Skeletal muscle cell (primary cell): Measurements from ENCODE around the gene KCNH1.

Experiments
- DNase-seq: peaks from one replicate; pipeline ENCODE4 v3.0.0-alpha.2; 2010; ENCODE audit warnings: low read depth
- H3K4me3 ChIP-seq: 2 replicates; pipeline ENCODE4 v1.5.1; 2011; ENCODE audit warnings: low read depth, mild to moderate bottlenecking, control low read depth, low read length, moderate library complexity

KCNH1 gene

GRCh38 chr1:210786546-210786945 lies 347.4 kb downstream of the KCNH1 start:
- no peak overlapping the region for H3K4me3 ChIP-seq
- no peak for DNase-seq

- no peak overlapping the region for H3K4me3 ChIP-seq
- DNase-seq = no peak
Observed at GRCh38 chr1:210783925-210784324, 350.0 kb downstream of the KCNH1 start.

- no peak for DNase-seq
- H3K4me3 ChIP-seq = no peak overlapping the region
Observed at GRCh38 chr1:210781652-210782051, 352.3 kb downstream of the KCNH1 start.

GRCh38 chr1:210779269-210779668 lies 354.7 kb downstream of the KCNH1 start:
- H3K4me3 ChIP-seq = no peak overlapping the region
- DNase-seq = no peak

- no peak for DNase-seq
Observed at GRCh38 chr1:210777914-210778313, 356.0 kb downstream of the KCNH1 start.

DNA sequence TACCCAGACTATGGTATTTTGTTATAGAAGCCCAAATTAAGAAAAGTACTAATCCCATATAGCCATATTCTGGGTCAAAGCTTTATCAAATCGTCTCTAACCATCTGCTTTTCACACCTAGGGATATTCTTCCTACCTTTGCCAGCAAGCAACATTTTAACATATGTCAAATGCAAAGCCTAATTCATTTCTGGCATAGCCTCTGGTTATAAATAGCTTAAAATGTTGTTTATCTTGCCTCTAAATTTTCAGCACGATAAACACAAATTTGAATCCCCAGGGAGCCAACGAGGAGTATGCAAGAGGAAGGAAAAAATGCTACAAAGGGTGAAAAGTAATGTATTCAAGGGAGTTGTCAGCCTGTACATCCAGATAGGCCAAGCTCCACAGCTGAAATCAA lies 357.2 kb downstream of the KCNH1 start:
- H3K4me3 ChIP-seq = no peak overlapping the region
- DNase-seq = no peak

More at GRCh38 chr1:210777914-210778313, 356.0 kb downstream of the KCNH1 start:
- no peak overlapping the region for H3K4me3 ChIP-seq

DNA sequence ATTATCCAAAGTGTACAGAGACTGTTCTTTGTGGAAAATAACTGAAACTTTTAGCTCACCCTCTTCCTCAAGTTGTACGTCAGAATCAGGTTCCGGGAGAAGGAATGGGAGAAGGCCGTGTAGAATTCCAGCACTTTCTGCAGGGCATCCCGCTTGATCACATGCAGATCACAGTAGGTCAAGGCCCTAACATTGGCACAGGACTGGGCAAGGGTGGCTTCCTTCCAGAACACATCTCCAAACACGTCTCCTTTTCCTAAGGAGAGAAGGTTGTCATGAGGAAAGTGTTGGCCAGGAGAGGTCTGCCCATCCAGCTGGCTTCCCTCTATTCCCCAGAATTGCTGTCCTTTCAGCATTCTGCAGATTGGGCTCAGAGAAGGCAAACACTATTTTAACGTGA lies 358.7 kb downstream of the KCNH1 start:
- DNase-seq = no peak
- no peak overlapping the region for H3K4me3 ChIP-seq

GRCh38 chr1:210773450-210773849 lies 360.5 kb downstream of the KCNH1 start:
- no peak for DNase-seq
- no peak overlapping the region for H3K4me3 ChIP-seq

DNA sequence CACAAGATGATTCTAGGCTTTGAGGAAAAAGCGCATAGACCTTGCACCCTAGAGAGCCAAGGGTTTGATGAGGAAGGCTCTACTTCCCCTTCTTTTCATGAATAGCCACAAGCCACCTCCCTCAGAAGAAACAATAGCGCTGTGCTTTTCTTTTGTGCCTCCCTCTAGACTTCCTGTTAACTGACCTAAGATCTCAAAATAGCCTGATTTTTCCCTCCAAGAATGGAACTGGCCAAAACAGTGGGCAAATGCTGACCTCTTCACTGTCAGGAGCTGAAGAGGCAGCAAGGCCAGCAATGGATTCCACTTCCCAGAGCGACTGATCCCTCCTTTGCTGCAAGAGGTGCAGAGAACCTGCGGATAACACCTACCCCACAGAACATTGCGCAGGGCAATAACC lies 362.8 kb downstream of the KCNH1 start:
- DNase-seq = no peak
- no peak overlapping the region for H3K4me3 ChIP-seq

GRCh38 chr1:210770396-210770984 lies 363.5 kb downstream of the KCNH1 start:
- H3K4me3 ChIP-seq = no peak overlapping the region
- DNase-seq = no peak

GRCh38 chr1:210769473-210769872 lies 364.5 kb downstream of the KCNH1 start:
- no peak for DNase-seq
- H3K4me3 ChIP-seq = no peak overlapping the region

DNA sequence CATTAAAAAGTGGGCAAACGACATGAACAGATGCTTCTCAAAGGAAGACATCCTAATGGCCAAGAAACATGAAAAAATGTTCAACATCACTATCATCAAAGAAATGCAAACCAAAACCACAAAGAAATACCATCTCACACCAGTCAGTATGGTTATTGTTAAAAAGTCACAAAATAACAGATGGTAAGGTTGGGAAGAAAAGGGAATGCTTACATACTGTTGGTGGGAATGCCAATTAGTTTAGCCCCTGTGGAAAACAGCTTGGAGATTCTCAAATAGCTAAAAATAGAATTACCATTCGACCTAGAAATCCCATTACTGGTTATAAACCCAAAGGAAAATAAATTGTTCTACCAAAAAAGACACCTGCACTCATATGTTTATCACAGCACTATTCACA lies 369.4 kb downstream of the KCNH1 start:
- DNase-seq = peak; percentile 3
- no peak overlapping the region for H3K4me3 ChIP-seq

- no peak for DNase-seq
- H3K4me3 ChIP-seq = no peak overlapping the region
Observed at GRCh38 chr1:210758761-210759160, 375.2 kb downstream of the KCNH1 start.

DNA sequence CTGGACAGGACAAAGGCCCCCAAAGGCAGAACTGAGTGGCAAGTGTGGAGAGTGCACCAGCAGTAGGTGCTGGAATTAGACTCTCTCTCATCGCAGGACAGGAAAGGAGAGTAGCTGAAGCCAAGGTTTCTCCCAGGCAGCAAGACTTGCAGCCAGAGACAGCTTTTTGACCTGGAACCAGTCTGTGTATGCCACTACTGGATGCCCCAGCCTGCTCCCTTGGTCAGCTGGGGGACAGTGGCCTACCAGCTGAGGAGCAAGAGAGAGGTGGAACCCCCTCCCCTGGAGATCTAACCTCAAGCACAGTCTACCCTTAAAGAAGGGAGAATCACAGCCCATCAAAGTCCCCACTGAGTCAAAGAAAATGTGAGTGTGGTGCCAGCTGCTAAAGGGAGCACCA lies 375.7 kb downstream of the KCNH1 start:
- no peak for DNase-seq
- H3K4me3 ChIP-seq = no peak overlapping the region

DNA sequence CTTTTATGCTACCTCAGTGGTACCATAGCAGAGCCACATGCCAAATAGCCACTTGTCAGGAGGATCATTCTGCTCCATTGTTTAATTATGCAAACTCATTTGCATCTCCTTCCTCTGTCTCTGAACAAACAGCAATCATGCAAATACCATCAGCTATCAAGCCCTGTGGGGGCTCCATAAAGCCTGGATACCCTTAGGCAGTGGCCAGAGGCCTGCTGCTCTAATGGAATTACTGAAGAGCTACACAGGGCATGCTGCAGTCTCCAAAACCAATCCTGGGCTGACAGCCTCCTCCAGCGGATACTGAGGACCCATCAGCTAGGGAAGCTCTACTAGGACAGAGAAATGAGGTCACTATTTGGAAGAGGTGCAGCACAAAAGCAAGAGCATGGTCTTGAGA lies 376.3 kb downstream of the KCNH1 start:
- H3K4me3 ChIP-seq = no peak overlapping the region
- no peak for DNase-seq

GRCh38 chr1:210755991-210756659 lies 377.8 kb downstream of the KCNH1 start:
- no peak for DNase-seq
- H3K4me3 ChIP-seq = no peak overlapping the region

GRCh38 chr1:210754878-210755665 lies 378.9 kb downstream of the KCNH1 start:
- DNase-seq = no peak

DNA sequence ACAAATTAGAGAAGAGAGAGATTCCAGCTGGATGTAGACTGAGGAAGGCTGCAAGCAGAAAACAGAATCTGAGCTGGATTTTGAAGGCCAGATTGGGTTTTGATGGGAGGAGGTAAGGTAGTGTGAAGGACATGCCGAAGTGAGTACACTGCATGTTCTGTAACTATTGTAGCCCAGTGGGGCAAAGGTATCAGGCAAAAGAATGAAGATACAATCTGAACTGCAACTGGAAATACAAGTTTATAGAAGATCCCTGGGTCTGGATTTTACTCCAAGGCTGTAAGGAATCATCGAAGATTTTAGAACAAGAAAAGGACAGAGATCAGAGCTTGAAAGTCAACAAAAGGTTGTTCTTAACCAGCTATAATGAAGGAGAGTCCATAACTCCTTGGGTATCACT lies 382.0 kb downstream of the KCNH1 start:
- DNase-seq = no peak
- no peak overlapping the region for H3K4me3 ChIP-seq

More at GRCh38 chr1:210754878-210755665, 378.9 kb downstream of the KCNH1 start:
- H3K4me3 ChIP-seq = no peak overlapping the region

DNA sequence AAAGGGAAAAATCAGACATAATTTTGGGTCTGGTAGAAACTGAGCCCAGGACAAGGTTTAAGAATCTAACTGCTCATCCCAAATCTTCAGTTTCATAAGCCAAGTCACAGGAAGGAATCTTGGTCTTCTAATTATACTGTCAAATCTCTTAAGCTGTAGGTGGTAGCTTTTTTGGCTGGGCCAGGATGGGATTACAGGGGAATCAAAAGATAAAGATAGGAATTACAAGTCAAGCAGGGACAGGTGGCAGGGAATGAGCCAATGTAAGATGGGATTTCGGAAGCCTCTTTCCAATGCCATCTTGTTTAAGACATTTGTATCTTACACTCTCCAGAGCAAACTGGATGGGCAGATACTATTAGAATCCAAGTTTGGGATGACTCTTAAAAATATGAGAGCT lies 383.5 kb downstream of the KCNH1 start:
- H3K4me3 ChIP-seq = no peak overlapping the region
- no peak for DNase-seq

GRCh38 chr1:210748796-210749195 lies 385.2 kb downstream of the KCNH1 start:
- DNase-seq = no peak

DNA sequence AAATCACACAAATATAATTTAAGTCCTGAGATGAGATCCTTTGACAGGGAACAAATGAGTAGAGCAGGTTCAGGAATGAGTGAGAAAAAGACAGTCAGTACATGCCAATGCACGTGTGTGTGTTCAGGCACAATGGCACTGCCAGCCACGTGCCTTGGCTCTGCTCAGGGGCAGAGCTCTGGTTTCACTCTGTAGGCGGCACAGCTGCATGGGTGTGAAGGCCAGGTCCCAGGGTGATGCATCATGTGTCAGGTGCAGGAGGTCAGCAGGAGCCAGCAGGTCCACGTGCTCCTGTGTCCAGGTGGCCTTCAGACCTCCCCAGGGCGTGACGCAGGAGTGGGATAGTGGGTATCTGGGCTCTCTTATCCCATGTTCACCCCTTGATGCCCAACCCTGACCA lies 386.1 kb downstream of the KCNH1 start:
- no peak for DNase-seq

More at GRCh38 chr1:210748796-210749195, 385.2 kb downstream of the KCNH1 start:
- no peak overlapping the region for H3K4me3 ChIP-seq

More for the DNA sequence above, 386.1 kb downstream of the KCNH1 start:
- no peak overlapping the region for H3K4me3 ChIP-seq
